Erythroblast (primary cell): ENCODE data around the gene FGFR2.

Source experiments
- GATA1 ChIP-seq: IDR thresholded peaks from 2 replicates; pipeline ENCODE4 v1.6.1; 2011; ENCODE audit warnings: low read depth, mild to moderate bottlenecking, control low read depth, low read length, moderate library complexity
- POLR2A ChIP-seq: IDR thresholded peaks from 2 replicates; pipeline ENCODE4 v1.6.1; 2011; ENCODE audit warnings: mild to moderate bottlenecking, low read length

DNA sequence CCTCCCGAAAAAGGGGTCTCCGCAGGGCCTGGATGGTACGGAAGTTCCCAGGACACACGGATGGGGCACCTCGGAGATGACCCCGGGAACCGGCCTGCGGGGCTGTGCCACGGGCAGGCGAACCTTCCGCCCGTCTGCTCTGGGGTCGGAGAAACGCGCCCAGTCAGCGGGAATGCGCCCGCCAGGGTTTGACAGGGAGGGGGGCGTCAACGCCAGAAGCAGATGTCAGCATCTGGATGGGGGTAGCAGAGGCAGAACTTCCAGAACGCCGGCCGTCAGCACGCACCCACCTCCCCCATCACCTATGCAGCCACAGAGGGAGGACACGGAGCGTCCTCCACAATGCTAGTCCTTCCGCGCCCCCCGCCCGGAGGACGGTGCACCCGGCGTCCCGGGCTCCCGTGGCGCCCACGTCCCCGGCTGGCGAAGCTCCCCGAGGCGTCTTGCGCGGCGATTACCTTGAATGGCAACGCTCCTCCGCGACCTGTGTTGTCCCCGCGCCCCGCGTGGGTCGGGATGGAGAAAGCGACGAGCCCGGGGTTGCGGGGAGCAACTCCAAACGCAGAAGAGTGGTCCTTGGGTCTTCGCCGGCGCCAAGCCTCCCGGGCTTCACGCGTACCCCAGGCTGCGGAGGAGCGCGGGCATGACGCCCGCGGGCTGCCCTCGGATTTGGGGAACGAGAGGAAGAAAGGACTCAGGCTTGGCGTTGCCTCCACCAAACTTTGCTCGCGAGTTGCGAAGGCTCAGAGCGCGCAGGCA, 561 bp downstream of the FGFR2 start:
- TF ChIP-seq POLR2A (no peak), GATA1 (no peak)
